ENCODE data around the gene LMTK3.

DNA sequence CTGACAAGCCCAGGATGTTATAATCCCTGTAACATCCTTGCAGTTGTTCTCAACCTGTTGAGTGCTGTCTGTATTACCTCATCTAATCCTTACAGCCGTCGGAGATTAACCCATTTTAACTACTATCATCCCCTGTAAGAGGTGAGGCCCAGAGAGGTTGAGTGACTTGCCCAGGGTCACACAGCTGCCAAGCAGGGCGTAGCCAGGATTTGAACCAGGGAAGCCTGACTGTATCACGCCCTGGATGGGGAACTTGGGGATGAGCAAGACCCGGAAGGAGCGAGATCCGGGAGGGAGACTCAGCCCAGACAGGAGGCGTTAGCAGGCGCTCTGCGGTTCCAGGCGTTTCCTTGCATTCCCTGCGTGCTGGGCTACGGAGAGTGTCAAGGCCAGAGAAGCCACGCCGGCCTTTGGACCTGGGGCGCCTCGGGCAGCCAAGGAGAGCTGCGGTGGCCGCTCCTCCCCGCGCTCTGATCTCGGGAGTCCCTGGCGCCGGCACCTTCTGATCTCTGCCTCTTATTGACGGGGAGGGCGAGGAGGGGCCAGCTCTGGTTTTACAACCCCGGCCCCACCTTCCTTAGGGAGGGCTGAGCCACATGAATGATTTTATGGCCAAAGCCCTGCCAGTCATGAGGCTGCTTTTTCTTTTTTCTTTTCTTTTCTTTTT is 46.5 kb upstream of the LMTK3 start:
- TF ChIP-seq, protein P1, sequence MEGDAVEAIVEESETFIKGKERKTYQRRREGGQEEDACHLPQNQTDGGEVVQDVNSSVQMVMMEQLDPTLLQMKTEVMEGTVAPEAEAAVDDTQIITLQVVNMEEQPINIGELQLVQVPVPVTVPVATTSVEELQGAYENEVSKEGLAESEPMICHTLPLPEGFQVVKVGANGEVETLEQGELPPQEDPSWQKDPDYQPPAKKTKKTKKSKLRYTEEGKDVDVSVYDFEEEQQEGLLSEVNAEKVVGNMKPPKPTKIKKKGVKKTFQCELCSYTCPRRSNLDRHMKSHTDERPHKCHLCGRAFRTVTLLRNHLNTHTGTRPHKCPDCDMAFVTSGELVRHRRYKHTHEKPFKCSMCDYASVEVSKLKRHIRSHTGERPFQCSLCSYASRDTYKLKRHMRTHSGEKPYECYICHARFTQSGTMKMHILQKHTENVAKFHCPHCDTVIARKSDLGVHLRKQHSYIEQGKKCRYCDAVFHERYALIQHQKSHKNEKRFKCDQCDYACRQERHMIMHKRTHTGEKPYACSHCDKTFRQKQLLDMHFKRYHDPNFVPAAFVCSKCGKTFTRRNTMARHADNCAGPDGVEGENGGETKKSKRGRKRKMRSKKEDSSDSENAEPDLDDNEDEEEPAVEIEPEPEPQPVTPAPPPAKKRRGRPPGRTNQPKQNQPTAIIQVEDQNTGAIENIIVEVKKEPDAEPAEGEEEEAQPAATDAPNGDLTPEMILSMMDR (IDR thresholded peaks at IDR 0.05): no peak
- TF ChIP-seq POLR2A (IDR thresholded peaks at IDR 0.05): no peak

Data from body of pancreas (tissue), 4 donors.